LHCN-M2 (cell line): ENCODE measurements around the gene ROCK2. TPM values are rescaled to one million over a fixed set of nuclear protein-coding genes. Genes with fewer than 3 reads are reported as not detected.
A peak's percentile ranks its signal among the peaks of the same experiment; 100 is the strongest.
"Not testable (repeated sequence)": the region's sequence is repeated elsewhere in the genome, so short reads cannot be mapped to it uniquely, and the experiment has no call there.

Source experiments
- DNase-seq: peaks from one replicate; pipeline ENCODE4 v3.0.0-alpha.2; 2012; ENCODE audit warnings: low read depth
- total RNA-seq: library from RNA; depleted of rRNA; stranded (reverse); fragments of >200 nt; gene quantifications from 2 replicates; pipeline ENCODE4 v1.2.3, GENCODE V29; 2014

ROCK2 gene
- total RNA-seq, 1 experiment from 2014 or later, result 37.5 TPM

DNA sequence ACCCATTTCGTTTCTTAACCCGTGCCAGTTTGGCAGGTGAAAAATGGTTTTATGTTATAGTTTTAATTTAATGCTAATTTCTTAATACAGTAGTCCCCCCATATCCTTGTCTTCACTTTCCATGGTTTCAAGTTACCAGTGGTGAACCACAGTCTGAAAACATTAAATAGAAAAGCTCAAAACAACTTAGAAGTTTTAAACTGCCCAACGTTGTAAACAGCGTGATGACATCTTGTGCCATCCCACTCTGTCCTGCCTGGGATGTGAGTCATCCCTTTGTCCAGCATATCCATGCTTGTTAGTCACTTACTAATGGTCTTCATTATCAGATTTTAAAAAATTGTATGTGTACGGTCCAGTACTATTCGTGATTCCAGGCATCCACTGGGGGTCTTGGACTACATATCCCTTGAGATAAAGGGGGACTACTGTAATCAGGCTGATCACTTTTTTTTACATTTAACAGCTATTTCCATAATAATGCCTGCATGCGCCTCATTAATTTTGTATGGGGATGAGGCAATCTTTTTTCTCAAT is 157.3 kb downstream of the ROCK2 start:
- peak; percentile 74 for DNase-seq

DNA sequence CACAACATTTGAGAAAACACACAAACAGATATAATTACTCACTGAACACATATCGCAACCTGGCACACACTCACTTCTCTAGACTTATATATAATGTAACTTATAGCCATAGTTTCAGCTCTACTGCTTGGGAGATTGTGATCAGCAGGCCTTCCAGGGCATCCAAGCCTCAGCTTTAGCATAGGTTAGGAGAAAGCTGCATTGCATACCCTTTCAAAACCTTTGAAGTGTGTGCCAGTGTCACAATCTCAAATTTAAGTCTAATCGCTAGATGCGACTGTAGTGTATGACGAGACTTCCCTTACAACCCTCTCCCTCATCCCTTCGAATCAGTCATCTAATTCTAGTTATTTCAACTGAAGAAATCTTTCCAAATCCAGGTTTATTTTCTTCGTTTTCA is 158.3 kb downstream of the ROCK2 start:
- no peak for DNase-seq

GRCh38 chr2:11182951-11183350 is 161.5 kb downstream of the ROCK2 start:
- DNase-seq, result no peak

GRCh38 chr2:11180653-11181052 is 163.8 kb downstream of the ROCK2 start:
- no peak for DNase-seq

DNA sequence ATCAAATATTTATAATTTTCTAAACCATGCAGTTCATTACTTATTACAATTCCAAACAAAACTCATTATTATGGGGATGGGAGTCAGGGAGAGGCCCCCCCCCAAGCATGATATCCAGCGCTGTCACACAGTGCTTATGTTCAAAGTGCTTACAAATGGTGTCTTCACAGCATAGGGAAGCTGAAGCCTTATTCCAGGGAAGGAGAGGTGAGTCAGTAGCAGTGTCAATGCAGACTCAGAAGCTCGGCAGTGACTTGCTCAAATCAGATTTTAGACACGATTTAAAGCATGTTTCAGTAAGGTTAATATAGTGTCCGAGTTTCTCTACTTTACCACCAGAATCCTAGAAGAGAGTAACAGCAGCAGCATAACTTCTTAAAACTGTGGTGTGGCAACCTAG is 164.5 kb downstream of the ROCK2 start:
- no peak for DNase-seq

DNA sequence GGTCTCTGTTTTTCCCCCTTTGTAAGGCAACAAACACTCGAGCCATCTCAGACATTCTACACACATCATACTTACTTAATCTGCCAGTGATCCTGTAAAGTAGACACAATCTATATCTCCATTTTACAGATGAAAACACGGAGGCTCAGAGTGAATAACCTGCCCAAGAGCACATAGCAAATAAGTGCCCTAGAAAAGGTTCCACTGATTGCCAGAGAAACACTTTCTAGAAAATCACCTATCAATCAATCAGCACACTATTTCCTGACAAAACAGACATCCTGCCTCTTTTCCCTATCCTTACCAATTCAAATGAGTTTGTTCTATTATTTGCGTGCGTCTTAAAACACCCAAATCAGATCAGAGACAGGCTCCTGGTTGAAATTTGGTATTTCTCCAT is 165.2 kb downstream of the ROCK2 start:
- no peak for DNase-seq

GRCh38 chr2:11177871-11178690 is 166.4 kb downstream of the ROCK2 start:
- DNase-seq, result no peak

DNA sequence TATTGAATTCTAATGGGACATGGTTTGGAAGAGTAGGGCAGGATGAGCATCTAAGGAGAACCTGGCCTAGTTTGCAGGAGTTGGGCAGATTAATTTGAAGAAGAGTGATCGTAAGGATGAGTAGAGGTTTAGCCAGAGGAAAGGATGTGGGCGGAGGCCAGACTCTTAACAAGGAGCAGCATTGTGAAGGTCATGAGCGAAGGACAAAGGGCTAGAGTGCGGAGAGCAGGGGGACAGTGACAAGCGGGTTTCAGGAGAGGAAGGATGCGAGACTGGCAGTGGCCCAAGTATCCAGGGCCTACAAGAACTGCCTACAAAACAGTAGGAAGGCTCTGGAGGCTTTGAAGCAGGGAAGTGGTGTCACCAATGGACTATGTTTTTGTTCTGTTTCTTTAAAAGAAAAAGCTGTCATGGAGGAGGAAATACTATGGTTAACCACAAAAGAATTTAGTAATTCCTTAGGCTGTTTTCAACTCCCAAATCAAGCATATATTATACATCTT is 169.1 kb downstream of the ROCK2 start:
- peak; percentile 61 for DNase-seq

DNA sequence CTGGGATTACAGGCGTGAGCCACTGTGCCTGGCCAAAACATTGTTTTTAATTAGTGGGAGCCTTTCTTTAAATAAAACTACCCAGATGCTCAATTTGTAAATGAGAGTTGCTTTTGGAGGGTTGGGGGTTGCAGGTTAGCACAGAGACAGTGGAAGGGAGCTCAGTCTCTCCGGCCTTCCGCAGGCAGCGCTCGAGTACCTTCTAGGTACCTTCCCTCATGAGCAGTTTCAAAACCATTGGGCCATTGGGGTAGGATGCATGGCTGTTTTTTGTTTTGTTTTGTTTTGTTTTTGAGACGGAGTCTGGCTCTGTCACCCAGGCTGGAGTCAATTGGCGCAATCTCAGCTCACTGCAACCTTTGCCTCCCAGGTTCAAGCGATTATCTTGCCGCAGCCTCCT is 170.2 kb downstream of the ROCK2 start:
- no peak for DNase-seq

DNA sequence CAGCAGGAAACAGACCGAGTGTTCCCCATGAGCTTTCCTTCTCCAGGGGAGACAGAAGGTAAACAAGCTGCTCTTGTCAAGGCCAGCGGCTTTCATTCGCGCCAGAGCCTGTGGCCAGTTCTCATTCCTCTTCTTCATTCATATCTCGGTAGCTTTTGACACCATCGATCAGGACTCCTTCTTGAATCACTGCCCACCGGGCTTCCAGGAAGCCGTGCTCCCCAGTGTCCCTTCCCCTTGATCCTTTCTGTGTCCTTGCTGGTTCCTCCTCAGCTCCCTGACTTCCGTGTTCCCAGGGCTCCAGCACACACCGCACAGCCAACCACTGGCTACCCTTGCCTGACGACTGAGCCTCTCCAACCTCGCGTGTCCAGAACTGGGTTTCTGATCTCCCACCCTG is 175.1 kb downstream of the ROCK2 start:
- DNase-seq, result no peak

DNA sequence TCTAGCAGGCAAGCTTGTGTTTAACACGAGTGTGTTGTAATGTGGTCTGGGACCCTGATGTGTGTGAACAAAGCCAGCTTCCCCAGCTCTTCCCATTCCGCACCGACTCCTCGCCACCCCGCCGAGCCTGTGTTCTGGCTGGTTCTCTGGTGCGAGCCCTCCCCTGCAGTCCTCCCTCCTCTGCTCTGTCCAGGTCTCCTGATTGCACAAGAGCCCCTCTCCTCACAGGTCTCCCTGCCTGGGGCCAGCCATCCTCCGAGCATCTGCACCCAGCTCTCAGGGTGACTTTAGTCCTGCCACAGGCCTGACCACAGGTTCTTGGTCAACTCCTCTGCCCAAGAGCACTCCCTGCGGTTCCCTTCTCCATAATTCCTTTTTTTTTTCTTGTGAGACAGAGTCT is 175.9 kb downstream of the ROCK2 start:
- no peak for DNase-seq

GRCh38 chr2:11166476-11166875 is 178.0 kb downstream of the ROCK2 start:
- DNase-seq, result no peak

- not testable (repeated sequence) for DNase-seq
These were observed 179.4 kb downstream of the ROCK2 start for GRCh38 chr2:11165046-11165445.

- DNase-seq, result peak; percentile 26
These were observed 180.8 kb downstream of the ROCK2 start for GRCh38 chr2:11163439-11164317.

DNA sequence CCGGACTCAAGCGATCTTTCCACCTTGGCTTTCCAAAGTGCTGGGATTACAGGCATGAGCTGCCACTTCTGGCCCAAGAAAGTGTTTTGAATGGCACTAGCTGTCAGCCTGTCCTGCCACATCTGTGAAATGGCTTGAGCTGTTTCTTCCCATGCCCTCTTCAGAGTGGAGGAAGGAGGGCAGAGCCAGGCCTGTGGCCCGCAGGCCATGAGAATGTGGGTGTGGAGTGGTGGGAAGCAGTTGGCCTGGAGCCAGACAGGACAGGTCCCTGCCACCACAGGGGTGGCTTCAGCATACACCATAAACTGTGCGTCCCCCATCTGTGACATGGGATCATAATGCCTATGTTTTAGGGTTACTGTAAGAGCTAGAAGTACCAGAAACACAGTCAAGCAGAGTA is 182.7 kb downstream of the ROCK2 start:
- DNase-seq, result no peak

GRCh38 chr2:11160731-11161455 is 183.5 kb downstream of the ROCK2 start:
- no peak for DNase-seq

GRCh38 chr2:11160256-11160655 is 184.2 kb downstream of the ROCK2 start:
- no peak for DNase-seq

DNA sequence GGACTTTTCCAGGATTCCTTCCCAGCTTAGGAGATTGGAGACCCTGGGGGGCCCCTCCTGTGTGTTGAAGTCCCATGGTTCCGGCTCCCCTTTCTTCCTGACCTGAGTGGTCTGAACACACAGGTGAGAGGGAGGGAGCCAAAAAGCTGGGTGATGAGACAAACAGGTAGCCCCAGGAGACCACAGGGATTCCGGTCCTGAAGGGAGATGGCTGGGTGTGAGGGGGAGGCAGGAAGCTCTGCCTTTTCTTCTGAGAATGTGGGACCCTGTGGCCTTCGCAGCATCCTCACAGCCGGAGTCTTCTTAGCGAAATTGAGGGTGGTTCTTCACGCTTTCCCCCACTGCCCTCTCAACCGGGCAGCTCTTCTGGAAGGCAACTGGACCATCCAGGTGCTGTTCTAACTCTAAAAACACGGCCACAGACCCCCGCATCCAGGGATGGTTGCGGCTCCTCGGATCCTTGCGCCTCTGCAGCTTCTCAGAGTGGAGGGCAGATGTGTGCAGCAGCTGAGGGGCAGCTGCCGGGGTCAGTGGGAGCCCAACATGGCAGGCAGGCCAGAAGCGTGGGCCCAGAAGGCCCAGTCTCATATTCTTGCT is 184.8 kb downstream of the ROCK2 start:
- DNase-seq, result no peak

GRCh38 chr2:11158916-11159573 is 185.4 kb downstream of the ROCK2 start:
- no peak for DNase-seq

DNA sequence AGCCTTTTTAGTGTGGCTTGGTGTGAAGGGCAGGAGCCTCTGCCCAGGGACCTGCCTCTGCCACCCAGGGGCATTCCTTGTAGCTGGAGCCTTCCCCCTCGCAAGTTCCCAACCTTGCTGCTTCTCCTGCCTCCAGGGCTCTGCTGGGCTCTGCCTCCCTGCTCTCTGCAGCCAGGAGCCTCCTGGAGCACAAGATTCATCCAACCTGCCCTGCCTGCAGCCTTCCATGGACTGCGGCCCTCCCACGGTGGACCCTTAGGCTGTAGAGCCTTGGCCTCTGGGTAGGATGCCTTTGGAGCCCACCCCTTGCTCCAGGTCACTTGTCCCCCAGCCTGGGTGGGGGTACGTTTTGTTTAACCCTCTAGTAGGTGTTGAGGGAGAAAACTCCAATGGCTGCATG is 186.7 kb downstream of the ROCK2 start:
- DNase-seq, result no peak

DNA sequence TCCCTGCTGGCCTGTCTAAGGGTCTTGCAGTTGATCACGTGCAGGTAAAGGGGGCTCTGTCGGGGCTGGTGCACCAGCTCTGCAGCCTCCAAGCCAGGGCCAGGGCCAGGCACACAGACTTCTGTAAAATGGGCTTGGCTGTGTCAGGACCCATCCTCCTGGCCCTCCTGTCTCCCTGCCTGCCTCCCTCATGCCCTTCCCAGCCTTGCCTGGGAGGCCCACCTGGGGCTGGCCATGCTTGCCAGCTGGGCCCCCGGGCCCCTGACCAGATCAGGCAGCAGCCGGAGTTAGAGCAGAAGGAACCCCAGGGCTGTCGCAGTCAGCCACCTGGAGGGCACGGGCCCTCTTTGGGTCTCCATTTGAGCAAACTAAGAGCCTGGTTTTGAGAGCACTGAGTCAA is 187.1 kb downstream of the ROCK2 start:
- DNase-seq, result no peak
